NB4 (cell line): ENCODE results near the gene FUT1.

Source experiments
- DNase-seq: peaks from one replicate; pipeline ENCODE4 v3.0.0; 2010; ENCODE audit warnings: low read depth
- H3K4me3 ChIP-seq: one replicate; pipeline ENCODE4 v1.5.1; 2011; ENCODE audit warnings: mild to moderate bottlenecking, low read depth, low read length, moderate library complexity
- CTCF ChIP-seq: IDR thresholded peaks from one replicate; pipeline ENCODE4 v1.5.1; 2012; ENCODE audit warnings: low read depth, low read length
- MYC ChIP-seq: IDR thresholded peaks from 2 replicates; pipeline ENCODE4 v1.6.1; 2011; ENCODE audit warnings: low read depth, low read length
- POLR2A ChIP-seq: IDR thresholded peaks from 2 replicates; pipeline ENCODE4 v1.6.1; 2011; ENCODE audit warnings: mild to moderate bottlenecking; ENCODE audit not compliant: insufficient read length; ENCODE audit errors: extremely low read depth
- TF ChIP-seq, protein P1 (sequence below): IDR thresholded peaks from 2 replicates; pipeline ENCODE4 v1.6.1; 2011; ENCODE audit warnings: low read depth, low read length

The FUT1 gene

DNA sequence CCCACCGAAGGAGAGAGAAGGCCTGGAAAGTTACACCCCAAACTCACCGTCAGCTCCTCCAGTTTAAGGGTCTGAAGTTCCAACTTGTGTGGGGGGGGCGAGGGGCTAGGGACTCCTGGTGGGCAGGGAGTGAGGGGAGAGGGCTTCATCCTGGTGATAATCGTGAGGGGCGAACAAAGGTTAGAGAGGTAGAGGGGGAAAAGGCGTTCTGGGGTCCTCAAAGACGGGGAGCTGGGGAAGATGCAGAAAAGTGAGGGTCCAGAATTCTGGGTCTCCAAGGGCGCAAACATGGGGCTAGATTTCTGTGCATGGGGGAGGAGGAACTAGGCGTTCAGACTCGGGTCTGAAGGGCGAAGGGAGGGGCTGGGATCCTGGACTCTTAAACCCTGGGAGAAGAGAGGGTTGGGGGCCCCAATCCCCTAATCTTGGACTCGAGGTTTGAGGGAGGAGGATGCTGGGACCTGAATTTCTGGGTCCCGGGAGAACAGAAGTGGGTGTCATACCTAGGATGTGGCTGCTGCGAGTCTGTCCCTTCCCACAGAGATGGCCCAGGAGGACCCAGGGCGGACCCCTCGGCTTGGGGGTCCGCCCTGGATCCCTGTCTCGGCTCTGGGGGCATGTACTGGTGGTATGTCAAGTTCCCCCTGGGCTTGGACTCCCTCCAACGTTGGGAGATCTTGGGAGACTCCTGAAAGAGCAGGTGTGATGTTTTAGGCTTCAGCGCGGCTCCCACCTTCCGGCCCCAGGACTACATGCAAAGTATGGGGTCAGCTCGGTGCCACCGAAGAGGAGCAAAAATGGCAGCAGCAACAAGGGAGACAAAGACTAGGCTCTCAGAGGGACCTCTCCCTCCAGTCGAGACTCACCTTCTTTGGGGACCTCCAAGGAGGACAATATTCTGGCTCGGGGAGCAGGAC is 37.4 kb downstream of the FUT1 start:
- H3K4me3 ChIP-seq, result peak overlapping the region; percentile 64
- TF ChIP-seq, protein P1, sequence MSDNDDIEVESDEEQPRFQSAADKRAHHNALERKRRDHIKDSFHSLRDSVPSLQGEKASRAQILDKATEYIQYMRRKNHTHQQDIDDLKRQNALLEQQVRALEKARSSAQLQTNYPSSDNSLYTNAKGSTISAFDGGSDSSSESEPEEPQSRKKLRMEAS, result 0 out of 2 replicates have a peak, but pooled peaks have one; percentile 8
- TF ChIP-seq MYC, result peak; percentile 23; the same call in 1 of the 2 replicates
- no peak for TF ChIP-seq CTCF
- DNase-seq, result no peak

DNA sequence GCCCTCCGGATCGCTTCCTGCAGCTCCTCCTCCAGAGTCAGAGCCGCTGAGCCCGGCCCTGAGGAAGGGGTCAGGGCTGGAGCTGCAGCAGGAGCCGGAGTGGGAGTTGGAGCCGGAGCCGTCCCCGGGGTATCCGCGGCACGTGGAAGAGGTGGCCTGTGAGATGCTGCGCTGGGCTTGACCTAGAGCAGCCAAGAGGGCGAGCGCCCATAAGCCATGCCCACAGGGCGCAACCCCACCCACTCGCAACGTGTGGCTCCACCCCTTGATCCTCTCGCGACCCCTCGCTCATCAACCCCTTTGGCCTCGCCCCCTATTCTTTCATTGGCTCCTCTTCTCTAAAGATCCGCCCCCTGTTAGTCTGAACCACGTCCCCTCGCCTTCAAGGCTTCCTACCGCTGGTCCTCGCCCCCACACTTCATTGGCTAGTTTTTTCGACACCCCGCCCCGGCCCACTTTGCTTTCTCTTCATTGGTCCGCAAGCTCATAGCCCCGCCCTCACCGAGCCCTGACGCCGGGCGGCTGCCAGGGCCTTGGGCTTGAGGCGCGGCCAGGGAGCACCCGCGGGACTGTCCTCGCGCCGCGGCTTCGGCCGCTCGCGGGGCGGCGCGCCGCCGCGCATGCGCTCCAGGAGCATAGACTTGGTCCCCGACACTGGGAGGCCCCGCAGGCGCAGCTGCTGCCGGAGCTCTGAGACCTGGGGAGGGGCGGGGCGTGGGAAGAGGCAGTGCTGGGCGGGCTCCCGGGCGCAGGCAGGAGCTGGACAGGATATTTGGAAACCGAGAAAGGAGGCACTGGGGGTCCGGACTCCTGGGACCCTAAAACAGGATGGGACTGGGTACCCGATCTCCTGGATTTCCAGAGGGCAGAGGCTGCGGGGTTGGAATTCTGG is 38.3 kb downstream of the FUT1 start:
- peak; percentile 100 for DNase-seq
- TF ChIP-seq MYC (peak; percentile 61; the same call in 1 of the 2 replicates), POLR2A (peak; percentile 63), CTCF (peak; percentile 23)
- TF ChIP-seq, protein P1, result peak; percentile 78
- H3K4me3 ChIP-seq, result peak overlapping the region; percentile 64

GRCh38 chr19:48713041-48713863 is 39.2 kb downstream of the FUT1 start:
- peak; percentile 60 for DNase-seq
- H3K4me3 ChIP-seq, result peak overlapping the region; percentile 63
- TF ChIP-seq MYC (no peak), CTCF (peak; percentile 32)

DNA sequence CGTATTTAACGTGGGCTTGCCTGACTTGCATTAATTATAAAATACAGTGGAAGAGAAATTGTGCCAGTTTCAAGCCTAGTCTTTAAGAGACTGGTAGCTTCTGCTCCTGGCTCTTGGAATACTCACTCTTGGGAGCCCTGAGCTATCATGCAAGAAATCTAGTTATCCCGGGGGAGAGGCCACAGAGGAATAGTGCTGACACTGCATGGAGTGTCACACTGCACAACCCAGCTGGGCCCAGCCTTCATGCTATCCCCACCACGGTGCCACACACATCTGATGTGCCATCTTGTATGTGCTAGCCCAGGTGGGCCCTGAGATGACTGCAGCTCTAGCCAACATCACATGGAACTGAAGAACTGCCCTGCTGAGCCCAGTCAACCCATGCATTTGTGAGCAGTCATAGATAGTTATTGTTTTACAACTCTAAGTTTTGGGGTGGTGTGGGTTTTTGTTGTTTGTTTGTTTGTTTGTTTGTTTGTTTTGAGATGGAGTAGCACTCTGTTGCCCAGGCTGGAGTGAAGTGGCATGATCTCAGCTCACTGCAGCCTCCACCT is 41.3 kb downstream of the FUT1 start:
- no peak for DNase-seq
- TF ChIP-seq CTCF (no peak), POLR2A (no peak), MYC (no peak)
- TF ChIP-seq, protein P1, result no peak
- H3K4me3 ChIP-seq, result no peak overlapping the region

DNA sequence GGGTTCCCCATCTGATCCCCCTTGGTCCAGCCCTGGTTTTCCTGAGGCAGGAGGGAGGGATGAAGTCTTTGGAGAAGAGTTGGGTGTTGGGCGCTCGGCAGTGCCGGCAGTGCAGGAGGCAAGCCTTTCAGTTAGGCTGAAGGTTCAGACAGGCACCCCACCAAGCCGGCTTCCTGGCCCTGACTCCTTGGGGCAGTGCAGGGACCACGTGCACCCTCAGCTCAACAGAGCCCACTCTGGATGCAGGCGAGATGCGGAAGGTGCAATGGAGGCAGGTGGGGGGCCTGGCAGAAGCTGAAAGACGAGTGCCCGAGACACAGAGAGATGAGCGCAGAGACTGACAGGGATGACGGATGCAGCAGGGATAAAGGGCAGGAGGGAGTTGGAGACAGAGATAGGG is 44.0 kb downstream of the FUT1 start:
- TF ChIP-seq, protein P1, result peak; percentile 47; the same call in 1 of the 2 replicates
- no peak for TF ChIP-seq MYC
- no peak overlapping the region for H3K4me3 ChIP-seq
- DNase-seq, result no peak
